ENCODE results near the gene PCNX3.

DNA sequence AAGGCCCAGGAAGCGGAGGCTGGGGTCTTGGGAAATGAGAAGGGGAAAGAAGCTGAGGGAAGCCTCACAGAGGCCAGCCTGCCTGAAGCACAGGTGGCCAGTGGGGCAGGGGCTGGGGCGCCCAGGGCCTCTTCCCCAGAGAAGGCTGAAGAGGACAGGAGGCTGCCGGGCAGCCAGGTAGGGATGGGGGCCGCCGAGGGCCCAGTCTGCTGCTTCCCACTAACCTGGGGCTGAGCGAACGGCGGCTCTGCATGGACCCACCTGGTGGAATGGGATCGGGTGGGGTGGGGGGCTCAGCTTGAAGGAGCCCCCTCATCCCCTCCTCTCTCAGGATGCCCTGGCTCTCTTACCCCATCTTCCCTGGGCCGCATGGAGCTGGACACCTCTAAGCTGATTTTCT lies 32.0 kb upstream of the PCNX3 start:
- TF ChIP-seq, protein P1, sequence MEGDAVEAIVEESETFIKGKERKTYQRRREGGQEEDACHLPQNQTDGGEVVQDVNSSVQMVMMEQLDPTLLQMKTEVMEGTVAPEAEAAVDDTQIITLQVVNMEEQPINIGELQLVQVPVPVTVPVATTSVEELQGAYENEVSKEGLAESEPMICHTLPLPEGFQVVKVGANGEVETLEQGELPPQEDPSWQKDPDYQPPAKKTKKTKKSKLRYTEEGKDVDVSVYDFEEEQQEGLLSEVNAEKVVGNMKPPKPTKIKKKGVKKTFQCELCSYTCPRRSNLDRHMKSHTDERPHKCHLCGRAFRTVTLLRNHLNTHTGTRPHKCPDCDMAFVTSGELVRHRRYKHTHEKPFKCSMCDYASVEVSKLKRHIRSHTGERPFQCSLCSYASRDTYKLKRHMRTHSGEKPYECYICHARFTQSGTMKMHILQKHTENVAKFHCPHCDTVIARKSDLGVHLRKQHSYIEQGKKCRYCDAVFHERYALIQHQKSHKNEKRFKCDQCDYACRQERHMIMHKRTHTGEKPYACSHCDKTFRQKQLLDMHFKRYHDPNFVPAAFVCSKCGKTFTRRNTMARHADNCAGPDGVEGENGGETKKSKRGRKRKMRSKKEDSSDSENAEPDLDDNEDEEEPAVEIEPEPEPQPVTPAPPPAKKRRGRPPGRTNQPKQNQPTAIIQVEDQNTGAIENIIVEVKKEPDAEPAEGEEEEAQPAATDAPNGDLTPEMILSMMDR (IDR thresholded peaks at IDR 0.05 in 2 of 3, conservative IDR thresholded peaks at IDR 0.05 in 1 of 3; ENCODE audit: control insufficient read depth in 2 of 3, extremely low read depth in 1 of 3, insufficient read depth in 1 of 3, low read depth in 3 of 3, low read length in 3 of 3) = no peak
- TF ChIP-seq POLR2AphosphoS5 (IDR thresholded peaks at IDR 0.05; ENCODE audit: low read length) = no peak
- no peak for TF ChIP-seq YY1 (IDR thresholded peaks at IDR 0.05; ENCODE audit: low read depth, low read length)
- TF ChIP-seq, protein P2, sequence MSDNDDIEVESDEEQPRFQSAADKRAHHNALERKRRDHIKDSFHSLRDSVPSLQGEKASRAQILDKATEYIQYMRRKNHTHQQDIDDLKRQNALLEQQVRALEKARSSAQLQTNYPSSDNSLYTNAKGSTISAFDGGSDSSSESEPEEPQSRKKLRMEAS (IDR thresholded peaks at IDR 0.05; ENCODE audit: low read depth, low read length) = no peak
- TF ChIP-seq GABPA (IDR thresholded peaks at IDR 0.05; ENCODE audit: low read depth) = no peak
